Coronary artery (tissue), 2 donors: ENCODE results near the gene FHIT.

ENCODE experiments used
- DNase-seq: peaks from one replicate; pipeline ENCODE4 v3.0.0-alpha.2; 2017; ENCODE audit warnings: low spot score
- H3K27ac ChIP-seq, 2 donors: fragments of 200-600 bp; sonication (generic); one replicate each; pipeline ENCODE4 v1.5.1; 2016 to 2019
- H3K4me3 ChIP-seq: fragments of 200-600 bp; sonication (generic); 2 replicates; pipeline ENCODE4 v1.5.1; 2016; ENCODE audit warnings: mild to moderate bottlenecking, moderate library complexity
- TF ChIP-seq, protein P1 (sequence below): fragments of 200-600 bp; sonication (generic); IDR thresholded peaks from one replicate; pipeline ENCODE4 v1.5.1; 2019; ENCODE audit warnings: antibody characterized with exemption

Gene FHIT

DNA sequence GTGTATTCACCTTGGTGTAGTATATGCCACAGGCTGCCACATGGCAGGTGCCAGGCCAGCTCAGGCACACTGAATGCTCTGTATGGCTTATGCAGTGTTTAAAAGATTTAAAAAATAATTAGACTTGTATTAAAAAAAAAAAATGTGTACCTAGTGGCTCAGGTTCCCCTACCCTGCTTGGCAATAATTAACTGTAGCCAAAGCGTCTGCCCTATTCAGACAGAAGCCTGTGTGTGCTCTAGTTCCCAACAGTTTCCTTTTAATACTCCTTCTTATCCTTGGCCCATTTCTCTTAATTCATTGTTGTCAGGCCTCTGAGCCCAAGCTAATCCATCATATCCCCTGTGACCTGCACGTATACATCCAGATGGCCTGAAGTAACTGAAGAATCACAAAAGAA lies 1449.2 kb downstream of the FHIT start:
- H3K4me3 ChIP-seq, result no peak overlapping the region
- DNase-seq, result no peak
- H3K27ac ChIP-seq, result no peak overlapping the region
- TF ChIP-seq, protein P1, sequence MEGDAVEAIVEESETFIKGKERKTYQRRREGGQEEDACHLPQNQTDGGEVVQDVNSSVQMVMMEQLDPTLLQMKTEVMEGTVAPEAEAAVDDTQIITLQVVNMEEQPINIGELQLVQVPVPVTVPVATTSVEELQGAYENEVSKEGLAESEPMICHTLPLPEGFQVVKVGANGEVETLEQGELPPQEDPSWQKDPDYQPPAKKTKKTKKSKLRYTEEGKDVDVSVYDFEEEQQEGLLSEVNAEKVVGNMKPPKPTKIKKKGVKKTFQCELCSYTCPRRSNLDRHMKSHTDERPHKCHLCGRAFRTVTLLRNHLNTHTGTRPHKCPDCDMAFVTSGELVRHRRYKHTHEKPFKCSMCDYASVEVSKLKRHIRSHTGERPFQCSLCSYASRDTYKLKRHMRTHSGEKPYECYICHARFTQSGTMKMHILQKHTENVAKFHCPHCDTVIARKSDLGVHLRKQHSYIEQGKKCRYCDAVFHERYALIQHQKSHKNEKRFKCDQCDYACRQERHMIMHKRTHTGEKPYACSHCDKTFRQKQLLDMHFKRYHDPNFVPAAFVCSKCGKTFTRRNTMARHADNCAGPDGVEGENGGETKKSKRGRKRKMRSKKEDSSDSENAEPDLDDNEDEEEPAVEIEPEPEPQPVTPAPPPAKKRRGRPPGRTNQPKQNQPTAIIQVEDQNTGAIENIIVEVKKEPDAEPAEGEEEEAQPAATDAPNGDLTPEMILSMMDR, result no peak

- no peak for DNase-seq
- H3K27ac ChIP-seq, result no peak overlapping the region
- TF ChIP-seq, protein P1, result no peak
- H3K4me3 ChIP-seq, result no peak overlapping the region
These were observed 1450.8 kb downstream of the FHIT start for GRCh38 chr3:59800481-59800880.

GRCh38 chr3:59798372-59799086 lies 1452.7 kb downstream of the FHIT start:
- DNase-seq, result no peak
- no peak overlapping the region for H3K4me3 ChIP-seq

DNA sequence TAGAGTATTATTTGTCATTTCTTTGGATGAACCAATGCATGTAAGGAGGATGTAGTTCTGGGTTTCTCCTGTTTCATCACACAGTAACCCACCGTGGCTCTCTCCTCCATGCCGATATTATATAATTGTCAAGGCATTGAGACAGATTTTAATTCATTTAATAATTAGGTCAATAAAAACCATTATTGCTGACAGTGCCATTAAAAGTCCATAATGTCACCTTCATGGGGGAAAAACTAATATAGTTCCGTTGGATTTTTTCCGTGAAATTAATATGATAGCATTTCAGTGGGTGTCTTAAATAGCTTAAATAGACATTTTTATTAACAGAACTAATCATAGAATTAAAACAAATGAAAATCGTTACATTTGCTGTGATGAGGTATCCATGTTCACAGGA lies 1453.7 kb downstream of the FHIT start:
- Histone ChIP-seq H3K27ac (no peak overlapping the region), H3K4me3 (no peak overlapping the region)
- TF ChIP-seq, protein P1, result no peak
- no peak for DNase-seq

More at GRCh38 chr3:59798372-59799086, 1452.7 kb downstream of the FHIT start:
- TF ChIP-seq, protein P1, result no peak
- no peak overlapping the region for H3K27ac ChIP-seq

- TF ChIP-seq, protein P1, result no peak
- DNase-seq, result no peak
- Histone ChIP-seq H3K4me3 (no peak overlapping the region), H3K27ac (no peak overlapping the region)
These were observed 1454.8 kb downstream of the FHIT start for GRCh38 chr3:59796456-59796855.

DNA sequence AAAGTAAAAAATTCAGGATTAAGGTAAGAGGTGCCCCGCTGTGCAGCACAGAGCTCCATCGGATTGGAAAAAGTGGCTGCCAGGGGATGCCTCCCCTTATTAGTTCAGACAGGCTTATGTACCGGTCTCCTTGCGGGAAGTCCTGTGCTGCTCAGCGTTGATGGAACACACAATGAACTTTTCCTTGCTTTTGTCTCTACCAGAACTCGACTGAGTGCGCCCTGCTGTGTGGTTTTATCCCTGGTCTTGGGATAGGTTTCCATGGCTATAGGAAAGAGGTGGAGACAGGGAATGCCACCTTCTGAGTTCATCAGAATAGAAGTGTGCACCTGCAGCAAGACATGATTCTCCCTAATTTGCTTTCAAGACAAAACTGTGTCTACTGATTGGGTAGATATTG lies 1455.5 kb downstream of the FHIT start:
- TF ChIP-seq, protein P1, result no peak
- DNase-seq, result no peak
- Histone ChIP-seq H3K4me3 (no peak overlapping the region), H3K27ac (no peak overlapping the region)

DNA sequence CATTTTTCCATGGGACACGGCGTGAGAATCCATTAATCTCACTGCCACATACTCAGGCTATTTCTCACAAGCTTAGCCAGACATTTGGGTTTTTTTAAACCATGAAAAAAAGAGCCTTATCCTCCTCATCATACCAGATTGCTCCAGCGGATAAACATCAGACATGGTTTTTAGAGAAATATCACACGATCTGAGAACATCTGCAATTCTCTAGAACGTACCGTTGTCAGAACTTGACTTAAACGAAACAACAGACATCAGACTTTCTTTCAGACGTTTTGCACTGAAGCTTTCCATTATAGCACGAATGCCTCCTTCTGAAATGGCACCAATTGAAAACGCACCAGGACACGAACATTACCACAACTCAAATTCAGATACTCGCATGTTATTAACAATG lies 1457.3 kb downstream of the FHIT start:
- Histone ChIP-seq H3K27ac (no peak overlapping the region), H3K4me3 (no peak overlapping the region)
- TF ChIP-seq, protein P1, result no peak
- no peak for DNase-seq
